NCI-H510A treated with DMSO at 0.1 percent for 48 hours (cell line): ENCODE data around the gene KCTD5.

ENCODE experiments used
- DNase-seq: peaks from one replicate; lab custom pipeline; 2025; lab: John Stamatoyannopoulos, UW

KCTD5 gene

DNA sequence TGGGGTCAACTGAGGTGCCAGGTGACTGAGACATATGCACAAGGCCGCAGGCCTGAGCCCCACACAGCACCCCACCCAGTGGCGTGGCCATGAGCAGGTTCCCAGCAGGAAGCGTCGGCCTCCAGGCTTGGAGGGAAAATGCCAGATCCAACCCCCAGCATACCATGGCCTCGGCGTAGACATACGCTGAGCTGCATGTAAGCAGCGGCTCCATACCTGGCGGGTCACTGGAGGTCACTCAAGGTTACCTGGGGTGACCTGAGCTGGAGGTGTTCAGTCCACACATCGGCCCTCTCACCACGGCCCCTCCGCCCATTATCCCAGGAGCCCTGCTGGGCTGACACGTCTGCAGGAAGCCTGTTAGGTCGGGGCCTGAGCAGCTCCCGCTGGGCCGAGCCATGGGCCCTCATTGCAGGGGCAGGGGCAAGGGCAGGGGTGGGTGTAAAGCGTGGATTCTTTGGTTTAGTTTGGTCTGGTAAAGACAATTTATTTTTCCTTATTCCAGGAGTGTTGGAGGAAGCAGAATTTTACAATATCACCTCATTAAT, 15.2 kb downstream of the KCTD5 start:
- DNase-seq, result no peak

- DNase-seq, result no peak
Observed at GRCh38 chr16:2698103-2698870, 16.0 kb downstream of the KCTD5 start.

- no peak for DNase-seq
Observed at GRCh38 chr16:2698965-2699750, 16.8 kb downstream of the KCTD5 start.

DNA sequence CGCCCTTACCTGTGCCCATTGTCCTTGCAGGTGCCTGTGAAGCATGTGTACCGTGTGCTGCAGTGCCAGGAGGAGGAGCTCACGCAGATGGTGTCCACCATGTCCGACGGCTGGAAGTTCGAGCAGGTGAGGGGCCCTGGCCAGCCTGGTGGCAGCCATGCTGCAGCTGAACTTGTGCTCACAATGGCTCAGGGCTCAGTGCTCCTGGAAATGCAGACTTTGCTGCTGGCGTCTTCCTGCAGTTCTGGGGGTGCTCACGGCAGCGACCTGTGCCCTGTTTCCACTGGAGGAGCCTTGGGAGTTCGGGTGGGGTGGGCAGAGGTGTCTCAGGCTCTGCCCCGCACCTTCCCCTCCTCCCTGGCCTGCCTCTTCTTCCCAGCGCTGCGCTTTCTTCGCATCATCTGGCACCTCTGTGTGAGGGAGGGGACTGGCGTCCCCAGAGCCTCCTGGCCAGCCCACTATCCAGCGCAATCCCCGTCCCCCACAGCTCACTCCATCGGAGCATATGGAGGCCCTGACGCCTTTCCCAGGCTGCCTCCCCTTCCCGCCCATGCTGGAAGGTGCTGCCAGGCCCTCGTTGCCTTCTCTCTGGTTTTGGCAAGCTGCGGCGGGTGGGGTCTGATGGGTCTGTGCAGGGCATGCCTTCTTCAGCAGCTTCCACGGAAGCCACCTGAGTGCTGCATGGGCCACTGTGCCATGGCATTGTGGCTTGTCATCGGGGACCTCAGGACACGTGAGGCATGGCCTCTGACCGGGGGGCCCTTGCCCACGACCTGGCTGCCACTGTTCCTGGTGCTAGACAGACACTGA, 17.7 kb downstream of the KCTD5 start:
- no peak for DNase-seq

DNA sequence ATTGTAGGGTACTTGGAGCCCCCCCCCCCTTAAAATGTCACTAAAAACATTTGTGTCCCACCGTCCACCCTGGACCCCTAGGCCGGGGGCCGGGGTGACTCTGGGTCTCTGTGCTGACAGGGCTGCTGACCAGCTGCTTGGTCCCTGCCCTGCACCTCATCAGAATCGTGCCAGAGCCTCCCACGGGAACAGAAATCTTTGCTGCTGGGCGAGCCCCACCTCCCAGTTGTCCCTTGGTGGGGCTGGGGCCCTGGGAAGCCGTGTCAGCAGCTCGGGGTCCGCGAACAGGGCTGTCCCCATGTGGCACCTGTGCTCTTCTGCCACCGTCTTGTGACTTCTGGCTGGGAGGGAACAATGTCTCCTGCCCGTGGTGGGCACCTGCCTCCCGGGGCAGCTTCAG, 18.5 kb downstream of the KCTD5 start:
- no peak for DNase-seq

DNA sequence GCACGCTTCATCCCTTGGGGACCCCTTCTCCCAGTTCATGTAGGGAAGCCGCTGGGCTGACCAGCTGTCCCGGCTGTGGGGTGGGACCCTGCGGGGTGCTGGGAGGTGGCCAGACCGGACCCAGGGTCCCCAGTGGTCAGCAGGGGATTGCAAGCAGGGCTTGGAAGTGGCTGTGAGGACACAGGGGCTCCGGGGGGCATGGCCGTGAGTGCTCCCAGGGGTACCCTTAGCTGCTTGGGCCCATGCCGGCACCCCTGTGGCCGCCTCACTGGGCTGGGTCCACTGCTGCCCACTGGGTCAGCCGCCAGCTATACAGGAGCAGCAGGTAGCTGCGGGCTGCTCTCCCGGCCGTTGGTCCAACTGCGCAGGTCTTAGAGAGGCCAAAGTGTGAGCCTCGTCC, 18.9 kb downstream of the KCTD5 start:
- no peak for DNase-seq

GRCh38 chr16:2701713-2702437, 19.6 kb downstream of the KCTD5 start:
- no peak for DNase-seq

DNA sequence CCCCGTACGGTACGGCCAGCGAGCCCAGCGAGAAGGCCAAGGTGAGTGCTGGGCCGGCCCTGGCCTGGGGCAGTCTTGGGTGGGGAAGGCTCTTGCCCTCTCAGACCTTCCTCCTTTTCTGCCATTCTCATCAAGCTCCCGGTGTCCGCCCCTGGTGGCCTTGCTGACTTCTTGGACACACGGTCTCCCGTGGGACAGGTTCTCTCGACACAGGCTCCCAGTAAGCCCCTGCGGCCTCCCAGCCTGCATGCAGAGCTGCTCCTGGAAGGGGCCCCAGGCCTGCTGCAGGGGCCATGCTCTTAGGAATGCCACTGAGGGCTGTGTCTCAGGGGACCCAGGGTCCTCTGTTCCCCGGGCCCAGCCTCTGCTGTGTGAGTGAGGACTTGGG, 20.1 kb downstream of the KCTD5 start:
- DNase-seq, result no peak

- DNase-seq, result no peak
Observed at GRCh38 chr16:2702871-2703745, 20.8 kb downstream of the KCTD5 start.

DNA sequence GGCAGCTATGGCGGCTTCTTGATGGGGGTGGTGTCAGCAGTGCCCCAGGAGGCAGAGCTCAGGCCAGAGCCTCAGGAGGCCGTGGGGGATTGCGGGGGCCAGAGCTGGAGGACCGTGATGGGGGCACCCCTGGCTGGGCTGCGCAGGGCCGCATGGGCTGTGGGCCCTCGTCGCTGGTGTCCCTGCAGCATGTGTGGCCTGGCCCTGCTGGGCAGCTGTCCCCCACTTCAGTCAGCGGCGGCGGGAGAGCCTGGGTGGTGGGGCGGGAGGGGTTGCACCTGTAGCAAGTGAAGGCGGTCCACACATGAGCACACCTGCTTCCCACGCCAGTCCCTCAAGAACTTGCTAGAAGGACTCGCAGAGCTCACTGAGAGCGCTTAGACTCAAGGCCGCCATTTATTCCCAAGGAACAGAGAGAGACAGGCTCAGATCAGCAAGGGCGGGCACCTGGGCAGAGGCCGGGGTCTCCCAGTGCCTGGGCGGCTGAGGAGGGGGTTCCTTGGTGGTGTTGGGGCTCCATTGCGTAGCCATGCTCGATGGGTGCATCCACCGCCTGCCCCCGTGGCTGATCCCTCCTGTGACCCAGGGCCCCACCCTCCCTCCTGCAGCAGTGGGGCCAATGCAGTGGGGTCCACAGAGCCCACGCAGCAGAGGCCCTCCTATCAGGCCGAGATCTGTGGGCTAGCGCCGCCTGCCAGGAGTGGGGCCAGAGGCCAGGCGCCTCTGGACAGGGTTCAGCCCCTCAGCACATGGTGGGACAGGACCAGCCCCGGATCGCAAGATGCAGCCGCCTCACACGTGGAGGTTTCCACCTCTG, 22.1 kb downstream of the KCTD5 start:
- no peak for DNase-seq

GRCh38 chr16:2704983-2705275, 22.6 kb downstream of the KCTD5 start:
- DNase-seq, result no peak

GRCh38 chr16:2705351-2705750, 23.0 kb downstream of the KCTD5 start:
- DNase-seq, result no peak

- DNase-seq, result no peak
Observed at GRCh38 chr16:2706085-2706484, 23.8 kb downstream of the KCTD5 start.

DNA sequence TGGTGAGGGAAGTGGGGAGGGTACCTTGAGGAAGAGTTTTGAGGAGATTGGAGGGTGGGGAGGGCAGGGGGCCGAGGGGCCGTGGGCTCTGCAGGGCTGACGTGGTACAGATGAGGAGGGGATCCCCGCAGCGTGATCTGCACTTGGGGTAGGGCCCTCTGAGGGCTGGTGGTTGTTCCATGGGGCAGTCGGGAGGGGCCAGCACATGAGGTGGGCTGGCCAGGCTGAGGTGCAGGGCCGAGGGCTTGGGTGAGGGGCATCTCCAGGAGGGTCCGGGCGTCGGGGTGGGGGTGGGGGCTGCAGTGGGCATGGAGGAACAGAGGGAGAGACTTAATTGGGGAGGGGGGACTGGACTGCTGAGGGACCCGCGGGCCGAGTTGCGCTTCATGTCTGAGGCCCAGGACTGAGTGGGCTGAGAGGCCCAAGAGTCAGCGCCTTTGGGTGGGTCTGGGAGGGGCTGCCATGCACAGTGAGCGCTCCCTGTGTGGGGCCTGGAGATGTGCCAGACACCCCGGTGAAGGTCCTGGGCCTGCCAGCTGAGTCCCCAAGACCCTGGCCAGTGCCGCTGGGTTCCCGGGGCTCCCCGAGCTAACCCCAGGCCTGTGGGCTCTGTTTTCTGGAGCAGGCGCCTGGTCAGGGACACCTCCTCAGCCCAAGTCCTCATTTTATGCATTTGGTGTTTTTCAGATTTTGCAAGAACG, 24.4 kb downstream of the KCTD5 start:
- DNase-seq, result no peak

GRCh38 chr16:2707368-2708289, 25.3 kb downstream of the KCTD5 start:
- no peak for DNase-seq

- DNase-seq, result no peak
Observed at GRCh38 chr16:2708290-2708639, 25.9 kb downstream of the KCTD5 start.

DNA sequence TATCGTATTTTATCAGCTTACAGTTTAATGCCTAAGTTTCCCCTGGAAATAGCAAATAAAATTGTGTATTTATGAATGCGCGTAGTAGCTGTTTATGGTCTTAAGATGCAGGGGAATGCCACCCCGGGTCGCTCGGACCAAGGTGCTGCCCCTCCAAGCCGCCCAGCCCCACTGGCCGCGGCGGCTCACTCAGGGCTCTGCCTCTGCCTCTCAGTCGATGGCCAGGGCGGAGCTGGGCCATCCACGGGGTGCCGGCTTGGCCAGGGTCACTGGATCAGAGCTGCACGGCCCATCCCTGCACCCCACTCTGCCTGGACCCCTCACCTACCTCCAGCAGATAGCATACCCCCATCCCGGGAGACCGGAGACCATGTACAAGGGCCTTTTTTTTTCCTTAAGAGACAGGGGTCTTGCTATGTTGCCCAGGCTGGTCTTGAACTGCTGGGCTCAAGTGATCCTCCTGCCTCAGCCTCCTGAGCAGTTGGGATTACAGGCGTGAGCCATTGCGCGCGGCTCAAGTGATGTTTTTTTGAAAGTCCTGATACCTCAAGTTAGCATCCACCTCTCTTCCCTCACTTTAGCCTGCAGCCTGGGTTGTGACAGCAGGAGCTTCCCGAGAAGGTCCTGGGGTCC, 26.7 kb downstream of the KCTD5 start:
- DNase-seq, result no peak

- DNase-seq, result no peak
Observed at GRCh38 chr16:2709588-2709984, 27.3 kb downstream of the KCTD5 start.
